ENCODE data around the gene GARRE1. TPM values are rescaled to one million over a fixed set of nuclear protein-coding genes. Genes with fewer than 3 reads are reported as not detected.

GARRE1 gene
- total RNA-seq, 2 experiments from 2014 or later = 13.2 to 16.2 TPM

DNA sequence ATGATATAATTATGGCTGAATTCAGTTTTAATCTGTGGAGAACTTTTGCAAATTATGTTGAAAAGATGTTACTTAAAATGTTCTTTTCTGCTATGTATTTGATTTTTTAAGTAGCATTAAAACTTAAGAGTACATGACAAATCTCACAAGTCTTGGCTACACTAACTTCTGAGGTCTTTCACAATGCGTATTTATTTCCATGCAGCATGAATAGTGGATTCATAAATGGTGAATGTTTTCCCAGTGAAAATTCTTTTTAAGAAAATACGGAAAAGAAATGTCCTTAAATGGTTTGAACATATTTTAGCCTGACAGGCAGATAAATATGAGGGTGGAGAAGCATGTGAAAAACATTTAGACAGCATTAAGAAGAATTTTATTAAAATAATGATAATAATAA is 30.2 kb downstream of the GARRE1 start:
- Mint-ChIP-seq H3K36me3 (ENCODE audit: low read depth) (peaks cover 5% of the 10 kb centered on the region), H3K27ac (no peak overlapping the region), H3K4me3 (no peak overlapping the region), H3K9me3 (no peaks in the 10 kb centered on the region), H3K4me1 (ENCODE audit: low read depth) (peaks cover 38% of the 10 kb centered on the region), H3K27me3 (ENCODE audit: low read depth) (no peaks in the 10 kb centered on the region)
- CTCF ChIA-PET = no interaction called here
- no peak for DNase-seq
- intact Hi-C loops (cut with micrococcal nuclease) = no loop called here

DNA sequence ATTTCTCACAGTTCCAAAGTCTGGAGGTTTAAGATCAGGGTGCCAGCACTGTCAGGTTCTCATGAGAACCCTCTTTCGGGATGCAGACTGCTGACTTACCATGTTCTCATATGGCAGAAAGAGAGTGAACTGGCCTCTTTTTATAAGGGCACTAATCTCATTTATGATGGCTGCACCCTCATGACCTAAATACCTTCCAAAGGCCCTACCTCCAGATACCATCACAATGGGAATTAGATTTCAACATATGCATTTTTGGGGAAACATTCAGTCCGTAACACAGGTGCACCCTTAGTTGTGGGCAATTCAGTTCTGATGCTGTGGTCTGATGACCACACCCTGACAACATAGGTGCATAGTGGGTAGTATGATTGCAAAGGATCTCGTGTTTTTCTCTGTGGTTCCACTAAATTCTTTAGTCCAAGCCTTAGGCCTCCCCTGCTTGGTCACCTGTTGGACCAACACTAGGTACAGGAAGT is 33.3 kb downstream of the GARRE1 start:
- Mint-ChIP-seq H3K9me3 (no peaks in the 10 kb centered on the region), H3K27ac (no peak overlapping the region), H3K27me3 (ENCODE audit: low read depth) (no peaks in the 10 kb centered on the region), H3K4me1 (ENCODE audit: low read depth) (peaks cover 27% of the 10 kb centered on the region), H3K4me3 (no peak overlapping the region), H3K36me3 (ENCODE audit: low read depth) (peaks cover 5% of the 10 kb centered on the region)
- intact Hi-C loops (cut with micrococcal nuclease) = no loop called here
- CTCF ChIA-PET = no interaction called here
- no peak for DNase-seq

DNA sequence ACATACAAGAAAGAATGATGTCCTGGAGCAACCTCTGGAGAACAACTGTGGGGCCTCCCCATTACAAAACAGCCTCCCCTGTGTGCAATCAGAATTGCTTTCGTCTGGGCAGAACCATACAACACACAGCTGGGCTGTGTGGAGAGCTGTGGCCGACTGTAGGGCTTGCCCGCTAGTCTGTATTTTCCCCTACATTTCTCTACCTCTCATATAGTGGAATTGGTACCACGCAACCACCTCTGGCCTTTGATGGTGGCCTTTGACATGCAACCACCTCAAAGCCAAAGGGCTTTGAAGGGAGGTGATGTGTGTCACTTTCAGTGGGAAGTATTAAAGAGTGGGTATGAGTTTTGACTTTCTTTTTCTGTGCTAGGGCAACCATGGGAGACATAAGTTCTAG is 34.0 kb downstream of the GARRE1 start:
- CTCF ChIA-PET = no interaction called here
- H3K4me1 Mint-ChIP-seq (ENCODE audit: low read depth) = peaks cover 21% of the 10 kb centered on the region
- H3K4me3 Mint-ChIP-seq = no peak overlapping the region
- H3K9me3 Mint-ChIP-seq = no peaks in the 10 kb centered on the region
- peaks cover 5% of the 10 kb centered on the region for H3K36me3 Mint-ChIP-seq (ENCODE audit: low read depth)
- H3K27me3 Mint-ChIP-seq (ENCODE audit: low read depth) = no peaks in the 10 kb centered on the region
- DNase-seq = peak; percentile 28
- peak overlapping the region; percentile 38 for H3K27ac Mint-ChIP-seq
- intact Hi-C loops (cut with micrococcal nuclease) = no loop called here

DNA sequence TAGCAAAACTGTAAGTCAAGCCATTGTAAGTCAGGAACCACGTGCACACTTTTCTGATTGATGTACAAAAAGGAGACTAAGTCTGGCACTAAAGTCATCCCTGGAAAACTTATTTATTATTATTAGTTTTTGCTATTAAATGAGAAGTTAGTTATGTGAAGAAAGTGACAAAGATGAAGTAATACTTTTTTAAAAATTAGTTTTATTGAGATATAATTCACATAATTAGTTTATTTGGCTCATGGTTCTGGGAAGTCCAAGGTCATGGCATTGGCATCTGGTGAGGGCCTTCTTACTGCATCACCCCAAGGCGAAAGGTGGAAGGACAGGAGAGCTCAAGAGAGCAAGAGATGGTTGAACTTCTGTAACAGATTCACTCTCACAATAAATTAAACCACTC is 36.9 kb downstream of the GARRE1 start:
- CTCF ChIA-PET = no interaction called here
- Mint-ChIP-seq H3K36me3 (ENCODE audit: low read depth) (peaks cover 5% of the 10 kb centered on the region), H3K9me3 (no peaks in the 10 kb centered on the region), H3K4me3 (no peak overlapping the region), H3K4me1 (ENCODE audit: low read depth) (peaks cover 25% of the 10 kb centered on the region), H3K27me3 (ENCODE audit: low read depth) (no peaks in the 10 kb centered on the region), H3K27ac (no peak overlapping the region)
- no peak for DNase-seq
- intact Hi-C loops (cut with micrococcal nuclease) = no loop called here

DNA sequence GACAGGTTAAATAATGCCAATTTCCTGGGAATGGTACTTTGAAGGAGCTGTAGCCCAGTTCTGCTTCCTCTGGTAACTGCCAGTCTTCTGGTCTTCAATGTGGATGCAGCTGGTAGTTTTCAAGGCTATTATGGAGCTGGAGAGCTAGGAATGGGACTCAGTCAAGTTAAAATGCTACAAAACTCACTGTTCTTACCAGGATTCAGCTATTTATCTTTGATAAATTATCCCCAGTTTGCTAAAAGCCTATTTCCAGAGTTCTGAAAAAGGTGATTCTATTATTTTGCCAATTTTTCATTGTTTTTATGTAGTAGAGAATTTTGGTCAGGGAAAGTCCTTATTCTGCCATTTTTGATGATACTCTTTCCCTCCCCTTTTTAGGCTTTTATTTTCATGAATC is 40.7 kb downstream of the GARRE1 start:
- no peaks in the 10 kb centered on the region for H3K27me3 Mint-ChIP-seq (ENCODE audit: low read depth)
- no peaks in the 10 kb centered on the region for H3K9me3 Mint-ChIP-seq
- H3K4me1 Mint-ChIP-seq (ENCODE audit: low read depth) = peaks cover 8% of the 10 kb centered on the region
- H3K27ac Mint-ChIP-seq = no peak overlapping the region
- H3K4me3 Mint-ChIP-seq = no peak overlapping the region
- no peak for DNase-seq
- CTCF ChIA-PET = no interaction called here
- intact Hi-C loops (cut with micrococcal nuclease) = no loop called here
- H3K36me3 Mint-ChIP-seq (ENCODE audit: low read depth) = no peaks in the 10 kb centered on the region

DNA sequence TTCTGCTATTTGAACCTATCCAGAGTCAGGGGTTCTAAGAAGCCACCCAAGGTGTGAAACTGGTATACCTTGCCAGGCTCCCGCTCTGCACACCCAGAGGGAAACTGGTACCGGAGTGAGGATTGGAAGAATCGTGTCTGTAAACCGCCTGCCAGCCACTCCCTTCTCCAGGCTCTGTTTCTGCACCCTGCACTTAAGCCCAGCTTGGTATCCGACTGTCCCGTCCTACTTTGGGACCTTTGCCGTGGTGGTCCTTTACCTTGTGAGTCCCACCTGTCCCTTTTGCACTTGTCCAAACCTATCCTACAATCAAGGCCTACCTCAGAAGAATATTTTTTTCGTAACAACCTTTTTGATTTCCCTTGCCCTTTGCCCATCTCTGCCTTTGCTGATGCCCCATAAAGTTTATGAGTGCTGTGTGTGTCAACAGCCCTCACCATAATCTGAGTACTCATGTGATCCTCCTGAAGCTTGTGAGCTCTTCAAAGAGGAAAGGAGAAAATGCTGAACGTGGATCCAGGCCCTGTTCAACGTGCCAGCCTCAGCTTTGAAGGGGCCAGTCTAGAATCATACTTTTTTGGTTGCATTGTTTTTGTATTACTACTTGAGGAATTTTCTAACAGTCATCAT is 44.7 kb downstream of the GARRE1 start:
- H3K27me3 Mint-ChIP-seq (ENCODE audit: low read depth) = no peaks in the 10 kb centered on the region
- no peaks in the 10 kb centered on the region for H3K36me3 Mint-ChIP-seq (ENCODE audit: low read depth)
- DNase-seq = no peak
- intact Hi-C loops (cut with micrococcal nuclease) = no loop called here
- H3K4me3 Mint-ChIP-seq = no peak overlapping the region
- peaks cover 8% of the 10 kb centered on the region for H3K4me1 Mint-ChIP-seq (ENCODE audit: low read depth)
- CTCF ChIA-PET = no interaction called here
- H3K9me3 Mint-ChIP-seq = no peaks in the 10 kb centered on the region
- H3K27ac Mint-ChIP-seq = no peak overlapping the region

DNA sequence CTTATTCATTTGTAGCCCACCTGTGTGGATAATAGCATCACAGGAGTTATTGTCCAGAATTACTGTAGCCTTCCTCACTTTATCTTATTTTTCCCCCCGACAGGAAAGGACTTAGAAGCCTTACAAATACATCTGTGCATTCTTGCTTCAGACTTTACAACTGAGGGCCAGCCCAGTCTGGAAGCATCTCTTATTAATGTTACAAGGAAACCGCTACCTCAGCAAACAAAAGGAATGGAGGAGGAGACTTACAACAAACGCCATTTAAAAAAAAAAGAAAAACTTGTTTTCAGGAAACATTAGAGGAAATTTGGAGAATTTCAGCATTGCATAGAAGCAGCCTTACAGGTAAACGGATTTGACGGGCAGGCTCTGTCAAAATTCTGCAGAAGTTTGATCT is 45.2 kb downstream of the GARRE1 start:
- H3K27ac Mint-ChIP-seq = no peak overlapping the region
- CTCF ChIA-PET = no interaction called here
- DNase-seq = no peak
- no peaks in the 10 kb centered on the region for H3K27me3 Mint-ChIP-seq (ENCODE audit: low read depth)
- H3K4me1 Mint-ChIP-seq (ENCODE audit: low read depth) = peaks cover 8% of the 10 kb centered on the region
- H3K4me3 Mint-ChIP-seq = no peak overlapping the region
- no peaks in the 10 kb centered on the region for H3K9me3 Mint-ChIP-seq
- intact Hi-C loops (cut with micrococcal nuclease) = no loop called here
- H3K36me3 Mint-ChIP-seq (ENCODE audit: low read depth) = no peaks in the 10 kb centered on the region

DNA sequence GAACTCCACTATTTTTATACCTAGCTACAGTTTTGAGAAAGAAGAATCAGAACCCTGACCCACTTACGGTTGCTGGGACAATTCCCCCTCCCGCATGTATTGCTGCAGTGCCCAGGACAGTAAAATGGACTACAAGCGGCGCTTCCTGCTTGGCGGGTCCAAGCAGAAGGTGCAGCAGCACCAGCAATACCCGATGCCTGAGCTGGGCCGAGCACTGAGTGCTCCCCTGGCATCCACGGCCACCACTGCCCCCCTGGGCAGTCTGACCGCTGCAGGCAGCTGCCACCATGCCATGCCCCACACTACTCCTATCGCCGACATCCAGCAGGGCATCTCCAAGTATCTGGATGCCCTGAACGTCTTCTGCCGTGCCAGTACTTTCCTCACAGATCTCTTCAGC is 46.0 kb downstream of the GARRE1 start:
- intact Hi-C loops (cut with micrococcal nuclease) = no loop called here
- Mint-ChIP-seq H3K27ac (no peak overlapping the region), H3K4me3 (no peak overlapping the region), H3K27me3 (ENCODE audit: low read depth) (no peaks in the 10 kb centered on the region), H3K4me1 (ENCODE audit: low read depth) (peaks cover 6% of the 10 kb centered on the region), H3K36me3 (ENCODE audit: low read depth) (peaks cover 2% of the 10 kb centered on the region), H3K9me3 (no peaks in the 10 kb centered on the region)
- CTCF ChIA-PET = interaction anchor here (0.6 kb wide), 1 partner anchor 43 kb away, joined by 3 read pairs; no protein-coding TSS in a partner anchor
- no peak for DNase-seq

DNA sequence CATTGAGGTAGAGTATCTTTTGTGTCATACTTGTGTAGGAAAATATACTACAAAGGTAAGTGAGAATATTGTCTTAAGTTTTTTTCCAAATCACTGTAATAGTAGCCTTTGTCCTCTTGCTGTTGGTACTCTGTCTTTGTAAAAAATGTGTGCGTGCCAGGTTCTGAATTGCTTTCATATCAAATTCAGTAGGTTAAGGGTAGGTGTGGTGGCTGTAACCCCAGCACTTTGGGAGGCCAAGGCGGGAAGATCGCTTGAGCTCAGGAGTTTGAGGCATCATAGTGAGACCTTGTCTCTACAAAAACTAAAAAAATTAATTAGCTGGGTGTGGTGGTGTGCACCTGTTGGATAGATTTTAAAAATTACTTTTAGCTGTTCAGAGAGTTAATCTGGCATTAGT is 46.6 kb downstream of the GARRE1 start:
- peaks cover 7% of the 10 kb centered on the region for H3K4me1 Mint-ChIP-seq (ENCODE audit: low read depth)
- intact Hi-C loops (cut with micrococcal nuclease) = no loop called here
- no peaks in the 10 kb centered on the region for H3K27me3 Mint-ChIP-seq (ENCODE audit: low read depth)
- CTCF ChIA-PET = interaction anchor here (0.6 kb wide), 1 partner anchor 42 kb away, joined by 3 read pairs; no protein-coding TSS in a partner anchor
- H3K4me3 Mint-ChIP-seq = no peak overlapping the region
- no peak for DNase-seq
- H3K9me3 Mint-ChIP-seq = no peaks in the 10 kb centered on the region
- peaks cover 2% of the 10 kb centered on the region for H3K36me3 Mint-ChIP-seq (ENCODE audit: low read depth)
- H3K27ac Mint-ChIP-seq = no peak overlapping the region

Other genes starting within 250 kb of the GARRE1 start
- gene LSM14A, start 82.0 kb upstream of the GARRE1 start, total RNA-seq = 100 to 1,000 TPM in 1 of 2 experiments, 10 to 100 TPM in 1; 87.9 to 102 TPM
- 100 to 1,000 TPM; 542 to 553 TPM for gene GPI, start 110.6 kb downstream of the GARRE1 start, total RNA-seq
- gene PDCD2L, start 149.8 kb downstream of the GARRE1 start, total RNA-seq = 10 to 100 TPM; 24.8 to 34.1 TPM
- gene UBA2, start 173.8 kb downstream of the GARRE1 start, total RNA-seq = 100 to 1,000 TPM; 134 to 135 TPM
- gene WTIP, start 227.2 kb downstream of the GARRE1 start, total RNA-seq = under 1 TPM; 0.81 to 0.89 TPM